ENCODE results near the gene DDOST. TPM values are rescaled to one million over a fixed set of nuclear protein-coding genes. Genes with fewer than 3 reads are reported as not detected.

The DDOST gene
- total and polyA plus RNA-seq, 10 of the 15 experiments (the other 5 are each of a cell fraction or from before 2014, with no cell fraction given), result 100 to 274 (median 201) TPM

GRCh38 chr1:20640183-20640597, 21.0 kb downstream of the DDOST start:
- Histone ChIP-seq H3K27me3 (replicated peaks in 1 of 2; ENCODE audit: control insufficient read depth in 2 of 2, insufficient read depth in 2 of 2, low read length in 1 of 2) (no peaks in the 10 kb centered on the region), H3K36me3 (ENCODE audit: control insufficient read depth in 2 of 2, insufficient read depth in 2 of 2, low read length in 1 of 2) (no peaks in the 10 kb centered on the region), H3K9me3 (replicated peaks; ENCODE audit: control insufficient read depth, insufficient read depth, low read length) (no peaks in the 10 kb centered on the region), H3K4me1 (ENCODE audit: control insufficient read depth, insufficient read depth, low read length) (no peaks in the 10 kb centered on the region), H3K79me2 (ENCODE audit: control insufficient read depth, insufficient read depth, low read length) (no peaks in the 10 kb centered on the region), H3K27ac (ENCODE audit: control insufficient read depth, insufficient read depth) (no peak overlapping the region), H4K20me1 (ENCODE audit: control insufficient read depth, insufficient read depth) (no peaks in the 10 kb centered on the region), H2AFZ (ENCODE audit: control insufficient read depth, low read depth, low read length) (no peak overlapping the region), H3K4me2 (ENCODE audit: control insufficient read depth, insufficient read depth) (no peak overlapping the region), H3K9ac (ENCODE audit: control insufficient read depth, insufficient read depth, low read length) (no peak overlapping the region), H3K4me3 (no peak overlapping the region)
- WGBS (ENCODE audit: insufficient coverage, insufficient replicate concordance, low lambda C conversion rate, missing lambda C conversion rate), result 2% methylated on average over 6 of the region's 6 CpGs
- in situ Hi-C loops (cut with MboI), result no loop called here
- ATAC-seq, result peak; percentile 92
- peak; percentile 86 for FAIRE-seq
- RAD21 ChIA-PET (ENCODE audit: unreplicated experiment), result no interaction called here
- SMC1A ChIA-PET (ENCODE audit: uncharacterized antibody, unreplicated experiment), result interaction anchor here (0.8 kb wide), 1 partner anchor 435 kb away, joined by 3 read pairs; no protein-coding TSS in a partner anchor
- no TSS peak for BruUV-seq (replicated peaks)
- intact Hi-C loops (cut with micrococcal nuclease; ENCODE audit: unreplicated experiment), result loop anchor here (1.0 kb wide), 2 partner anchors 65 to 118 kb away; no protein-coding TSS in a partner anchor
- DNase-seq (ENCODE audit: low read depth, low spot score), result peak; percentile 11
- POLR2A ChIA-PET, result no interaction called here
- CTCF ChIA-PET, result interaction anchor here (0.8 to 2.8 kb wide), 7 partner anchors 10 to 118 kb away, joined by 3 to 11 read pairs (median 5); no protein-coding TSS in a partner anchor
- TF ChIP-seq ZBTB33 (IDR thresholded peaks at IDR 0.05) (no peak), BCL11A (IDR thresholded peaks at IDR 0.05; ENCODE audit: low read depth, low read length) (no peak), TCF12 (IDR thresholded peaks at IDR 0.05; ENCODE audit: low read depth, low read length) (no peak), STAT1 (conservative IDR thresholded peaks at IDR 0.05) (no peak), USF1 (IDR thresholded peaks at IDR 0.05; ENCODE audit: borderline replicate concordance, extremely low read length, insufficient read depth, low read depth, low read length) (no peak), CBFB (IDR thresholded peaks at IDR 0.05; ENCODE audit: low read depth) (no peak), NR2C1 (IDR thresholded peaks at IDR 0.05) (no peak), NFXL1 (IDR thresholded peaks at IDR 0.05; ENCODE audit: borderline replicate concordance) (no peak), EED (IDR thresholded peaks at IDR 0.05; ENCODE audit: low read depth) (no peak), CTCF (IDR thresholded peaks at IDR 0.05 in 2 of 3, conservative IDR thresholded peaks at IDR 0.05 in 1 of 3; ENCODE audit: control insufficient read depth in 2 of 3, extremely low read depth in 1 of 3, insufficient read depth in 1 of 3, low read depth in 3 of 3, low read length in 3 of 3) (peak; percentile 73 to 81 (median 77)), ZNF384 (IDR thresholded peaks at IDR 0.05; ENCODE audit: borderline replicate concordance, low read depth, low read length) (peak; percentile 54), RBBP5 (conservative IDR thresholded peaks at IDR 0.05) (no peak), EP300 (IDR thresholded peaks at IDR 0.05; ENCODE audit: borderline replicate concordance in 1 of 2, control insufficient read depth in 1 of 2, low read depth in 2 of 2, low read length in 2 of 2) (no peak), RELA (IDR thresholded peaks at IDR 0.05; ENCODE audit: borderline replicate concordance, partially characterized antibody) (no peak), ZNF687 (IDR thresholded peaks at IDR 0.05) (no peak), RAD21 (IDR thresholded peaks at IDR 0.05; ENCODE audit: insufficient read depth, low read depth, low read length) (peak; percentile 70)
